Aorta (tissue), 5 donors: ENCODE data around the gene BTRC. TPM values are rescaled to one million over a fixed set of nuclear protein-coding genes. Genes with fewer than 3 reads are reported as not detected.

Experiments
- ATAC-seq: fragments of 200-7000 bp; cut with Tn5 transposase; one replicate; pipeline ENCODE4 v1.9.1; 2022; ENCODE audit warnings: moderate library complexity; ENCODE audit not compliant: low FRiP score
- DNase-seq, 2 donors: peaks; one replicate each; pipeline ENCODE4 v3.0.0-alpha.2; 2020
- H3K27ac ChIP-seq, 2 donors: one replicate each; pipeline ENCODE4 v1.5.1; 2013; ENCODE audit warnings: low read length in 2 of 2, mild to moderate bottlenecking in 2 of 2, moderate library complexity in 2 of 2, control low read depth in 1 of 2, inconsistent platforms in 1 of 2, low read depth in 1 of 2
- H3K27me3 ChIP-seq, 2 donors: one replicate each; pipeline ENCODE4 v1.6.1; 2013; ENCODE audit warnings: control low read depth in 1 of 2, low read length in 1 of 2, mild to moderate bottlenecking in 1 of 2, moderate library complexity in 1 of 2; ENCODE audit not compliant: insufficient read depth in 2 of 2, control insufficient read depth in 1 of 2
- H3K36me3 ChIP-seq, 2 donors: one replicate each; pipeline ENCODE4 v1.6.1; 2013; ENCODE audit warnings: control low read depth in 1 of 2, low read length in 1 of 2, mild to moderate bottlenecking in 1 of 2; ENCODE audit not compliant: insufficient read depth in 2 of 2, control insufficient read depth in 1 of 2
- H3K4me1 ChIP-seq, 2 donors: one replicate each; pipeline ENCODE4 v1.6.1; 2013; ENCODE audit warnings: low read length in 2 of 2, control low read depth in 1 of 2, mild to moderate bottlenecking in 1 of 2, moderate library complexity in 1 of 2; ENCODE audit not compliant: insufficient read depth in 2 of 2, control insufficient read depth in 1 of 2
- H3K4me3 ChIP-seq, 2 donors: one replicate each; pipeline ENCODE4 v1.5.1; 2013; ENCODE audit warnings: low read length in 2 of 2, control low read depth in 1 of 2, mild to moderate bottlenecking in 1 of 2
- H3K9me3 ChIP-seq: one replicate; pipeline ENCODE4 v1.6.1; 2013; ENCODE audit warnings: mild to moderate bottlenecking, low read length; ENCODE audit not compliant: control insufficient read depth
- WGBS, 2 donors: extraction: QIAGEN DNeasy Blood & Tissue Kit; methylation state at CpG; one replicate each; pipeline ENCODE4 v1.1.7; 2013; 5-methylcytosine and 5-hydroxymethylcytosine counted together
- intact Hi-C, 2 donors: fragments of 100-400 bp; cut with DNase I; formaldehyde crosslinking; loops; one replicate each; pipeline versions ENCODE4 v1.14.2 to v1.15.0; 2022
- polyA plus RNA-seq, 2 donors: library from polyadenylated mRNA; stranded (reverse); fragments of 200-250 nt; gene quantifications; one replicate each; pipeline ENCODE4 v1.2.3, GENCODE V29; 2013
- total RNA-seq, 2 donors: library from RNA; stranded (reverse); fragmentation: NEBNext Ultra II Directional; extraction: Animal tissue kit (Norgen Biotek cat#: 25700); gene quantifications; one replicate each; pipeline ENCODE4 v1.2.1, GENCODE V29; 2021
- donor health status: healthy with polysubstance abuse.
- donor health status: Bipolar disorder and iron deficiency.
- donor health status: DM: no; HTN: no; CAD: no.
- donor health status: DM: no; HTN: no; CAD: no.
- donor health status: DM: yes; HTN: yes; CAD: no.

BTRC gene
- total and polyA plus RNA-seq, 4 donors: 4.4 to 21.0 (median 10.8) TPM

- WGBS, 2 donors: 98 to 100% methylated on average over 1 of the region's 1 CpG
- Histone ChIP-seq H3K27ac (no peak overlapping the region), H3K27me3 (no peaks in the 10 kb centered on the region), H3K4me1 (peaks cover 0 to 5% of the 10 kb centered on the region in 2 donors), H3K4me3 (no peak overlapping the region), H3K9me3 (no peaks in the 10 kb centered on the region), H3K36me3 (no peaks in the 10 kb centered on the region)
- no peak for ATAC-seq
- DNase-seq: no peak
- intact Hi-C loops: no loop called here
These were observed 97.3 kb downstream of the BTRC start for GRCh38 chr10:101451261-101451660.

GRCh38 chr10:101451667-101452069 is 97.7 kb downstream of the BTRC start:
- 90% methylated on average over 8 of the region's 8 CpGs for WGBS, 2 donors

GRCh38 chr10:101452176-101452575 is 98.2 kb downstream of the BTRC start:
- DNase-seq (no peak), ATAC-seq (no peak)
- H3K27me3 ChIP-seq: no peaks in the 10 kb centered on the region
- no peaks in the 10 kb centered on the region for H3K9me3 ChIP-seq
- peaks cover 0 to under 1% of the 10 kb centered on the region in 2 donors for H3K4me1 ChIP-seq
- 100% methylated on average over 1 of the region's 1 CpG for WGBS, 2 donors
- H3K27ac ChIP-seq: no peak overlapping the region
- no peak overlapping the region for H3K4me3 ChIP-seq
- intact Hi-C loops: no loop called here
- H3K36me3 ChIP-seq: no peaks in the 10 kb centered on the region

More at GRCh38 chr10:101451667-101452069, 97.7 kb downstream of the BTRC start:
- H3K4me3 ChIP-seq: no peak overlapping the region
- no peaks in the 10 kb centered on the region for H3K27me3 ChIP-seq
- no peak overlapping the region for H3K27ac ChIP-seq
- ATAC-seq (no peak), DNase-seq (no peak)
- H3K4me1 ChIP-seq: peaks cover 0 to 5% of the 10 kb centered on the region in 2 donors
- no peaks in the 10 kb centered on the region for H3K9me3 ChIP-seq
- no peaks in the 10 kb centered on the region for H3K36me3 ChIP-seq
- intact Hi-C loops: no loop called here

- WGBS, 2 donors: 99 to 100% methylated on average over 1 of the region's 1 CpG
- ATAC-seq: no peak
These were observed 98.6 kb downstream of the BTRC start for GRCh38 chr10:101452593-101452992.

GRCh38 chr10:101453318-101453717 is 99.4 kb downstream of the BTRC start:
- H3K27me3 ChIP-seq: no peaks in the 10 kb centered on the region
- H3K27ac ChIP-seq: no peak overlapping the region
- no peak overlapping the region for H3K4me3 ChIP-seq
- no peaks in the 10 kb centered on the region for H3K36me3 ChIP-seq
- DNase-seq (no peak), ATAC-seq (no peak)
- intact Hi-C loops: no loop called here
- H3K4me1 ChIP-seq: no peaks in the 10 kb centered on the region
- H3K9me3 ChIP-seq: no peaks in the 10 kb centered on the region
- 96 to 98% methylated on average over 1 of the region's 1 CpG for WGBS, 2 donors

More at GRCh38 chr10:101452593-101452992, 98.6 kb downstream of the BTRC start:
- H3K4me3 ChIP-seq: no peak overlapping the region
- H3K9me3 ChIP-seq: no peaks in the 10 kb centered on the region
- intact Hi-C loops: no loop called here
- no peaks in the 10 kb centered on the region for H3K36me3 ChIP-seq
- DNase-seq: no peak
- no peaks in the 10 kb centered on the region for H3K4me1 ChIP-seq
- H3K27ac ChIP-seq: no peak overlapping the region
- H3K27me3 ChIP-seq: no peaks in the 10 kb centered on the region

- ATAC-seq: no peak
- WGBS, 2 donors: 89 to 95% methylated on average over 6 of the region's 6 CpGs
These were observed 100.1 kb downstream of the BTRC start for GRCh38 chr10:101453791-101454718.

GRCh38 chr10:101458869-101459268 is 104.9 kb downstream of the BTRC start:
- ATAC-seq: no peak

More at GRCh38 chr10:101453791-101454718, 100.1 kb downstream of the BTRC start:
- intact Hi-C loops: no loop called here
- no peaks in the 10 kb centered on the region for H3K9me3 ChIP-seq
- no peak overlapping the region for H3K4me3 ChIP-seq
- H3K36me3 ChIP-seq: no peaks in the 10 kb centered on the region
- no peaks in the 10 kb centered on the region for H3K4me1 ChIP-seq
- no peak for DNase-seq
- H3K27ac ChIP-seq: no peak overlapping the region
- no peaks in the 10 kb centered on the region for H3K27me3 ChIP-seq

GRCh38 chr10:101464082-101464481 is 110.1 kb downstream of the BTRC start:
- WGBS, 2 donors: 94 to 98% methylated on average over 4 of the region's 4 CpGs
- Histone ChIP-seq H3K36me3 (no peaks in the 10 kb centered on the region), H3K9me3 (no peaks in the 10 kb centered on the region), H3K4me1 (no peaks in the 10 kb centered on the region), H3K4me3 (no peak overlapping the region), H3K27me3 (no peaks in the 10 kb centered on the region), H3K27ac (no peak overlapping the region)
- DNase-seq (no peak), ATAC-seq (no peak)
- intact Hi-C loops: loop anchor here (10.0 kb wide), 2 partner anchors 109 to 249 kb away; partner anchors contain the start of gene BTRC (in 1 of the 2)

More at GRCh38 chr10:101458869-101459268, 104.9 kb downstream of the BTRC start:
- Histone ChIP-seq H3K9me3 (no peaks in the 10 kb centered on the region), H3K27ac (no peak overlapping the region), H3K4me1 (no peaks in the 10 kb centered on the region), H3K4me3 (no peak overlapping the region), H3K36me3 (no peaks in the 10 kb centered on the region), H3K27me3 (no peaks in the 10 kb centered on the region)
- WGBS, 2 donors: 79 to 87% methylated on average over 1 of the region's 1 CpG
- no peak for DNase-seq
- intact Hi-C loops: no loop called here

GRCh38 chr10:101464599-101464998 is 110.6 kb downstream of the BTRC start:
- no peak for DNase-seq
- H3K4me1 ChIP-seq: no peaks in the 10 kb centered on the region

More at GRCh38 chr10:101464599-101464998, 110.6 kb downstream of the BTRC start:
- H3K9me3 ChIP-seq: no peaks in the 10 kb centered on the region
- no peak for ATAC-seq
- intact Hi-C loops: loop anchor here (10.0 kb wide), 2 partner anchors 110 to 250 kb away; partner anchors contain the start of gene BTRC (in 1 of the 2)
- 91 to 96% methylated on average over 2 of the region's 2 CpGs for WGBS, 2 donors
- no peaks in the 10 kb centered on the region for H3K27me3 ChIP-seq
- no peak overlapping the region for H3K4me3 ChIP-seq
- H3K27ac ChIP-seq: no peak overlapping the region
- H3K36me3 ChIP-seq: no peaks in the 10 kb centered on the region
